OCI-LY7 (cell line): ENCODE measurements around the gene IQCE.

ENCODE experiments used
- CTCF ChIP-seq: fragments of 200-600 bp; sonication (generic); conservative IDR thresholded peaks from 2 replicates; pipeline ENCODE4 v1.5.1; 2014; ENCODE audit warnings: mild to moderate bottlenecking, antibody characterized with exemption, low read length, moderate library complexity, mixed read lengths
- EZH2phosphoT487 ChIP-seq: fragments of 200-600 bp; sonication (generic); IDR thresholded peaks from 2 replicates; pipeline ENCODE4 v1.6.1; 2018; ENCODE audit warnings: low read depth, borderline replicate concordance, mild to moderate bottlenecking, mixed run types, antibody characterized with exemption, low read length, moderate library complexity, mixed read lengths

DNA sequence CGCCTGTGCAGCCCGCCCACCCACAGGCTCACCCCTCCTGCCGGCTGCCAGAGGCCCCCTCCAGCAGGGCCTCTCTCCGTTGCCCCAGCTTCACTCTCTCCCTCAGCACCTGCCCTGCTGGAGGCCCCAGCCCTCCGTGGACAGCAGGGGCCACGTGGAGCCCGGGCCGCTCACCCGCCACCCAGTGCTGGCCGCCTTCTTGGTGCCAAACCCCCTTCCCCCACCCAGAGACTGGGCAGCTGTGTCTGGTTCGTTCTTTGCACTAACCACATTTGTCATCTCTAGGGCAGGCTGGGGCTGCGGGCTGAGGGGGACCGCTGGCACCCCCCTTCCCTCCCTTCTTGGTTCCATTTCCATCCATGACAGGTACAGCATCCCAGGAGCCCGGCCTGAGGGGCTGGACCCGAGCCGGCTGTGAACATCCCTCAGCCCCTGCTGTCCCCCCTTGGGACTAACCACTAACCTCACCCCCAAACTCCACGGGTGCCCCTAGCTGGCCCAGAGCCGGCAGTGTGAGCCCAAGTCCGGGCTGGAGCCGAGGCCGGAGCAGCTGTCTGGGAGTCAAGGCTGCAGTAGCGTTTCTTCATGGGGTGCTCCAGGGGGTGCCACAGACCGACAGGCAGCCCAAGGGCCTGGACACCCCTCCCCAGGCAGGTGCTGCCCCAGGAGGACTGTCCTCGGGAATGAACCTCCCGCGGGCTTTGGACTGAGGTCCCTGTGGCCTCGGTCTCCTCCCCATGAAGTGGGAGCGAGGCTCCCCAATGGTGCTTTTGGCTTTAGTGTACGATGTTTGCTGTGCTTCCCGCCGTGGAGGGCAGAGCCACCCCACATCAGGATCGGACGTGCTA, 103.7 kb downstream of the IQCE start:
- TF ChIP-seq EZH2phosphoT487 = no peak
- TF ChIP-seq CTCF = no peak
